Thymus (tissue), 11 donors: ENCODE results near the gene DGKE. TPM values are rescaled to one million over a fixed set of nuclear protein-coding genes. Genes with fewer than 3 reads are reported as not detected.

Experiments used
- DNase-seq, 9 donors: peaks; one replicate each; pipeline ENCODE4 v3.0.0-alpha.2; 2013; ENCODE audit warnings: low spot score in 9 of 9, low read depth in 6 of 9, missing footprints in 1 of 9
- H3K27ac ChIP-seq, 2 donors: one replicate each; pipeline ENCODE4 v1.5.1; 2013; ENCODE audit warnings: control low read depth in 1 of 2, low read depth in 1 of 2, low read length in 1 of 2, mild to moderate bottlenecking in 1 of 2, moderate library complexity in 1 of 2
- H3K27me3 ChIP-seq, 2 donors: one replicate each; pipeline ENCODE4 v1.5.1; 2013; ENCODE audit warnings: low read length in 1 of 2; ENCODE audit not compliant: control insufficient read depth in 2 of 2, insufficient read depth in 1 of 2
- H3K36me3 ChIP-seq, 2 donors: one replicate each; pipeline ENCODE4 v1.5.1; 2013; ENCODE audit warnings: low read length in 1 of 2, mild to moderate bottlenecking in 1 of 2, moderate library complexity in 1 of 2; ENCODE audit not compliant: control insufficient read depth in 2 of 2, insufficient read depth in 2 of 2
- H3K4me1 ChIP-seq, 2 donors: one replicate each; pipeline ENCODE4 v1.5.1; 2013; ENCODE audit warnings: low read length in 2 of 2; ENCODE audit not compliant: control insufficient read depth in 2 of 2, insufficient read depth in 2 of 2
- H3K4me3 ChIP-seq, 2 donors: one replicate each; pipeline ENCODE4 v1.5.1; 2013; ENCODE audit warnings: low read length in 2 of 2, control low read depth in 1 of 2, mild to moderate bottlenecking in 1 of 2
- H3K9me3 ChIP-seq, 2 donors: one replicate each; pipeline ENCODE4 v1.5.1; 2013; ENCODE audit warnings: low read length in 1 of 2, mild to moderate bottlenecking in 1 of 2; ENCODE audit not compliant: control insufficient read depth in 2 of 2, insufficient read depth in 1 of 2
- WGBS: extraction: QIAGEN DNeasy Blood & Tissue Kit; methylation state at CpG from one replicate; pipeline ENCODE4 v1.1.7; 2013; 5-methylcytosine and 5-hydroxymethylcytosine counted together
- polyA plus RNA-seq: library from polyadenylated mRNA; stranded (reverse); fragments of 200-250 nt; gene quantifications from one replicate; pipeline ENCODE4 v1.2.3, GENCODE V29; 2013
- total RNA-seq: library from RNA; stranded (reverse); fragments of 120-200 nt; gene quantifications from one replicate; pipeline ENCODE4 v1.2.4, GENCODE V29; 2013
- donor health status: healthy.

DGKE gene
- total and polyA plus RNA-seq, 2 donors = 8.9 to 15.8 TPM

DNA sequence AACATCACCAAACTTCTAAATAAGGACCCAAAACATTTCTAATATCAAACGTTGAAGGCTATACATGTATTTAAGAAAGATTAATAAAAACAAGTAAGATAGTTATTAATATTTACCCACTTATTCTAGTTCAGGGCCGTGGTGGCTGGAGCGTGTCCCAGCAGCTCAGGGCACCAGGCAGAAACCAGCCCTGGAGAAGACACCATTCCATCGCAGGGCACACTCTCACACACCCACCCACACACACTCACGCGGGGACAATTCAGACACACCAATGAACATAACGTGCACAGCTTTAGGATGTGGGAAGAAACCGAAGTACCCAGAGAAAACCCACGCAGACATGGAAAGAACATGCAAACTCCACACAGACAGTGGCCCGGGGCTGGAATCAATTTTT, 13.7 kb upstream of the DGKE start:
- Histone ChIP-seq H3K27ac (no peak overlapping the region), H3K27me3 (no peaks in the 10 kb centered on the region), H3K9me3 (peaks cover 0 to 4% of the 10 kb centered on the region in 2 donors), H3K4me1 (peaks cover 29 to 57% of the 10 kb centered on the region in 2 donors), H3K4me3 (no peak overlapping the region), H3K36me3 (no peaks in the 10 kb centered on the region)
- no peak for DNase-seq
- 87% methylated on average over 10 of the region's 10 CpGs for WGBS

DNA sequence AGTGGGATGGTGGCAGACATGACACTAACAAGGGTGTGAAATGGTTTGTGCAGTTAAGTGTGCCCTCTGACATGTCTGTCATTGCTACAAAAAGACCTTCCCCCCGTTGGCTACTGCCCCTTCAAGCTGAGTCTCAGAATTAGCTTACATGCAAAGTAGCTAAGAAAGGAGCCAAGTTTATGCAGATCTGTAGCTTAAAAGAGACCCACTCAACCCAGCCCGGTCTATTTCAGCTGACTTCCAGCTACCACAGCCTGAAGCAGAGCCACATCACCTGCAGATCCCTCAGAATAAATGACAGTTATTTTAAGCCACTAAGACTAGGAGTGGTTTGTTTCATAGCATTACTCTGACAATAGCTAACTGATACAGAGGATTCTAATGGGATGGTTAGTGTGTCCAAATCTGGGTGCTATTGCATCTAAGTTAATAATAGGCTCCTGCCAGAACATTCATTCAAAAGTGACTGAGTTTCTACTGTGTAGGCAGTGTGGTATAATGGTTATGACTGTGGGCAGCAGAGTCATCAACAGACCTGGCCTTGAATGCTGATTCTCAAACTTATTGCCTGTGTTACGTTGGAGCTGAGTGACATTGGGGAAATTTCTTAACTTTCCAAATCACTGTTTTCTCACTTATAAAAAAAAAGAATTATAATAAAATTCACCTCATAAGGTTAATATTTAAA, 12.0 kb upstream of the DGKE start:
- peaks cover 21 to 42% of the 10 kb centered on the region in 2 donors for H3K4me1 ChIP-seq
- H3K9me3 ChIP-seq = peaks cover 0 to 4% of the 10 kb centered on the region in 2 donors
- DNase-seq = peak in 1 of 9 donors; percentile 67
- H3K4me3 ChIP-seq = no peak overlapping the region
- H3K36me3 ChIP-seq = no peaks in the 10 kb centered on the region
- 42% methylated on average over 3 of the region's 3 CpGs for WGBS
- H3K27ac ChIP-seq = peak overlapping the region in 1 of 2 donors; percentile 82
- no peaks in the 10 kb centered on the region for H3K27me3 ChIP-seq

DNA sequence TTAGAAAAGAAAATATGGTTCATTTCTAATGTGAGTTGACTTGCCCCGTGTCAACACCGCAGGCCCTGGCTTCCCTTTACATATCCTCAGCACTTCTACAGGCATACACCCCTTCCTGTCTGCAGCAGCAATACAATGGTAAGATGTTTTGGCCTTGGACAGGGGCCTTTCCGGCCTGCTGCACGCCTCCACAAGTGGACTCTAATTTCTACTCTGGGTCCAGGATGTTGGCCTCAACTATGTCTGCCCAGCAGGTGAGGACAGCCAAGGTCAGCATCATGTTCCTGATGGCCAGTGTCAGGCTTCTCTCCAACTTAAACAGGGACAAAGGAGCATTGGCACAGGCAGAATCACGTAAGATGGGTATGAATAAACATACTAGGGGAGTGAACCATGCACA, 11.2 kb upstream of the DGKE start:
- Histone ChIP-seq H3K4me3 (no peak overlapping the region), H3K9me3 (peaks cover 0 to 4% of the 10 kb centered on the region in 2 donors), H3K36me3 (peaks cover 0 to 5% of the 10 kb centered on the region in 2 donors), H3K4me1 (peaks cover 21 to 42% of the 10 kb centered on the region in 2 donors), H3K27ac (peak overlapping the region in 1 of 2 donors; percentile 23), H3K27me3 (no peaks in the 10 kb centered on the region)
- 74% methylated on average over 5 of the region's 5 CpGs for WGBS
- DNase-seq = no peak

DNA sequence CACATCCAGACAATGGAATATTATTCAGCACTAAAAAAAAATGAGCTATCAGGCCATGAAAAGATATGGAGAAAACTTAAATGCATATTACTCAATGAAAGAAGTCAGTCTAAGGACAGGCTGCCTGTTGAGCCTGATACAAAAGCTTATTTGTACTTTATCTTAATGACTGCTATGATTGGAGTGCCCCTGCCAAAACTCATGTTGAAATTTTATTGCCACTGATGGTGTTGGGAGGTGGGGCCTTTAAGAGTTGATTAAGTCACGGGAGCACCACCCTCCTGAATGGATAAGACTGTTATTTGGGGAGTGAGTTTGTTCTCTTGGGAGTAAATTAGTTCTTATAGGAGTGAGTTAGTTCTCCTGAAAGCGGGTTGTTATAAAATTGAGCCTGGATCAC, 10.1 kb upstream of the DGKE start:
- H3K4me3 ChIP-seq = no peak overlapping the region
- peaks cover 0 to 6% of the 10 kb centered on the region in 2 donors for H3K36me3 ChIP-seq
- peaks cover 21 to 42% of the 10 kb centered on the region in 2 donors for H3K4me1 ChIP-seq
- 99% methylated on average over 2 of the region's 2 CpGs for WGBS
- no peaks in the 10 kb centered on the region for H3K27me3 ChIP-seq
- no peak overlapping the region for H3K27ac ChIP-seq
- H3K9me3 ChIP-seq = peaks cover 0 to 4% of the 10 kb centered on the region in 2 donors
- DNase-seq = no peak

DNA sequence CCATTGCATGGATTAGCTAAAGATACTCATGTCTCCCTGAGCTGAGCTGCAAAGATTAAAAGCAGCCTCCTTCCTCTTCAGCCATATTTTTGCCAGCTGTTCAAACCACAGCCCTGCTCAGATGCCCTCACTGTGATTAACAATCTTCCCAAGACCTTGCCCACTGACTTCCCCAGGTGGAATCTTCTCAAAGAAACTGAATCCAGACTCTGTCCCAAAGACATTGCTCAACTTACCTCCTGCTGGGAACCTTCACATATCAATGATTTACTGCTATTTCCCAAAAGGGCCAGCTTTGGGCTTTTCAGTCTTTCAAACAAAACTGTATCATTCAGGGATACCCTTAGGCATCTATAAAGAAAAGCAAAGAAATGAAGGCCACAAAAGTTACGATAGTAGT, 9.4 kb upstream of the DGKE start:
- H3K4me1 ChIP-seq = peaks cover 19 to 39% of the 10 kb centered on the region in 2 donors
- peaks cover 0 to 8% of the 10 kb centered on the region in 2 donors for H3K36me3 ChIP-seq
- WGBS = 94% methylated on average over 1 of the region's 1 CpG
- no peaks in the 10 kb centered on the region for H3K27me3 ChIP-seq
- no peak overlapping the region for H3K27ac ChIP-seq
- H3K9me3 ChIP-seq = peaks cover 0 to 4% of the 10 kb centered on the region in 2 donors
- no peak overlapping the region for H3K4me3 ChIP-seq
- no peak for DNase-seq

- H3K4me1 ChIP-seq = peaks cover 14 to 28% of the 10 kb centered on the region in 2 donors
- DNase-seq = no peak
- WGBS = 98% methylated on average over 4 of the region's 4 CpGs
- H3K27ac ChIP-seq = no peak overlapping the region
- peaks cover 0 to 4% of the 10 kb centered on the region in 2 donors for H3K9me3 ChIP-seq
- H3K27me3 ChIP-seq = no peaks in the 10 kb centered on the region
- H3K4me3 ChIP-seq = no peak overlapping the region
- peaks cover 0 to 13% of the 10 kb centered on the region in 2 donors for H3K36me3 ChIP-seq
Measured at GRCh38 chr17:56826611-56827414, 7.1 kb upstream of the DGKE start.

DNA sequence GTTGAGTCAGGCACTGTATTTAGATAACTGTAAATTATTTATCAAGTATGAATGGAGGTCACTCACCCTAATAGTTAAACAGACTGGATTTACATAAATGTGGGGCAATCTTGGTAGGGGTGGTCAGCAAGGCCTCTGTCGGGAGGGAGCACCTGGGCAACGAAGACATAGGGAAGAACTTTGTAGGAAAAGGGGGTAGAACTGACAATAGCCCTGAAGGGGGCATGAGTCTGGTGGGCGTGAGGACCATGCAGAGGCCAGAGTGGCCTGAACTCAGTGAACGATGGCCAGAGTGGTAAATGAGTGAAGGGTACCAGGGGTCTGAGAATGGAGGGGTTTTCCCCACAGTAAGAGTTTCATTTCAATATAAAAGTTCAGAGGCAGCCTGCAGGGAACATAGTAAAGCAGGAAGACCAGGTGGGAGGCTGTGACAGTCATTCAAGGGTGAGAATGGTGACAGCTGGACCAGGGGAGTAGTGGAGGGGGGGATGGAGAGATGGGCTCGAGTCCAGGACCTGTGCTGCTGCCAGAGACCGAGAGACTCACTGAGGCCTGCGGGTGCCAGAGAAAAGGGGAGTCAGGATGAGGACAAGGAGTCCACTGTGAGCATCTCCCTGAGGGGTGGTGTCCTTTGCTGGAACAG, 3.1 kb upstream of the DGKE start:
- H3K4me3 ChIP-seq = no peak overlapping the region
- H3K9me3 ChIP-seq = no peaks in the 10 kb centered on the region
- peaks cover 12 to 22% of the 10 kb centered on the region in 2 donors for H3K4me1 ChIP-seq
- peaks cover 0 to 13% of the 10 kb centered on the region in 2 donors for H3K36me3 ChIP-seq
- DNase-seq = no peak
- H3K27me3 ChIP-seq = no peaks in the 10 kb centered on the region
- no peak overlapping the region for H3K27ac ChIP-seq
- WGBS = 97% methylated on average over 7 of the region's 7 CpGs

DNA sequence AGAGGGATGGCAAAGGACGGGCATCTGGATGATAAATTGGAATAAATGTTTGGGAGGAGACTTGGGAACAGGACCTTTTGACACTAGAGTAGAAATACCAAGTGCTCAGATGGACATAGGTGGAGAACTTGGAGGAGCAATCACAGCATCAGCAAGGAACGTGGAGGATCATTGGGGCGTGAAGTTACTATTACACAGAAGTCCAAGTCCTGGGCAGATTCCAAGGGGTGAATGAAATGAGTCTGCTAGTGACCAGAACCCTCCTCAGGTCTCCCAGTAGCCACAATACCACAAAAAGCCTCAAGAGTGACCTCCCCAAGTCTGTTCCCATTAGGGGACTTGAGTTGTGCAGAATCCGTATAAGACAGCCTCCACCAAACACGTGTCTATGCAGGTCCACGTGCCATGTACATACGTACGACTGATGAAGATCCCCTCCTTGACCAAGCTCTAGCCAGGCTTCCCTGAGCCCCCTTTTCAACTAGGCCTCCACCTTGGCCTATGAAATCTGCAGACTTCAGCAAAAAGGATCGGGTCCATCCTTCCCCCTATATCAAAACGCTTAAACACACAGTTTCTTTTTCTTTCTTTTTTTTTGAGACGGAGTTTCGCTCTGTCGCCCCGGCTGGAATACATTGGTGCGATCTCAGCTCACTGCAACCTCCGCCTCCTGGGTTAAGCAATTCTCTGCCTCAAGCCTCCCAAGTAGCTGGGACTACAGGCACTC, 2.4 kb upstream of the DGKE start:
- no peak overlapping the region for H3K27ac ChIP-seq
- no peaks in the 10 kb centered on the region for H3K27me3 ChIP-seq
- no peaks in the 10 kb centered on the region for H3K9me3 ChIP-seq
- no peak overlapping the region for H3K4me3 ChIP-seq
- peaks cover 16 to 22% of the 10 kb centered on the region in 2 donors for H3K4me1 ChIP-seq
- DNase-seq = no peak
- 95% methylated on average over 16 of the region's 16 CpGs for WGBS
- peaks cover 0 to 13% of the 10 kb centered on the region in 2 donors for H3K36me3 ChIP-seq
